T-helper 22 cell (primary cell): ENCODE results near the gene ITIH4.

Experiments used
- DNase-seq: peaks from one replicate; pipeline ENCODE4 v3.0.0-alpha.2; 2020; ENCODE audit warnings: low read depth

ITIH4 gene

DNA sequence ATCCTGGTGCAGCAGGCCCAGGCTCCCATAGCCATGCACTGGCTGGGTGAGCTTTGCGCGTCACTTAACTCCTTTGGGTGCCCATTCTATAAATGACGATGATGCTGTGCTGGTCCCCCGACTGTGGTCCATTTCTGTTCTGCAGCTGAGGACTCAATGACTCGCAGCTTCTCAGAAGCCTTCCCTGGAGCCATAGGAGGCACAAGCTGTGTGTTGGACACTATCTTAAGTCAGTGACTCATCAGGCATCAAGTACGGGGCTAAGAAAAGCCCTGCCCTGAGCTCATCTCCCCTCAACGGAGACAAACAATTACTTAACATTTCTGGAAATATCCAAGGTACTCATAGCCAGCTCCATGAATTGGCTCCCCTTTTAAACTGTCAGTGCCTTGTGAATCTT is 18.1 kb upstream of the ITIH4 start:
- no peak for DNase-seq

DNA sequence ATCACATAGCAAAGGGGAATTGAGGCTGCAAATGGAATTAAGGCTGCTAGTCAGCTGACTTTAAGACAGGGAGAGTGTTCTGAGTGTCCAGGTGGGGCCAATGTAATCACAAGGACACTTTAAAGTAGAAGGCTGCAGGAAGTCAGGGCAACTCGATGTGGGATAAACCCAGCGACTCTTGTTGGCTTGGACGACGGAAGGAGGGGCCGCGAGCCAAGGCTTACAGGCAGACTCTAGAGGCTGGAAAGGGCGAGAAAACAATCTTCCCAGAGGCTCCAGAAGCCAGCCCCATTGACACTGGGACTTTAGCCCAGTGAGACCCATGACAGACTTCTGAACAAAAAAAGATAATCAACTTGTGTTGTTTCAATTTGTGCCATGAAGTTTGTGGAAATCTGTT is 17.3 kb upstream of the ITIH4 start:
- no peak for DNase-seq

DNA sequence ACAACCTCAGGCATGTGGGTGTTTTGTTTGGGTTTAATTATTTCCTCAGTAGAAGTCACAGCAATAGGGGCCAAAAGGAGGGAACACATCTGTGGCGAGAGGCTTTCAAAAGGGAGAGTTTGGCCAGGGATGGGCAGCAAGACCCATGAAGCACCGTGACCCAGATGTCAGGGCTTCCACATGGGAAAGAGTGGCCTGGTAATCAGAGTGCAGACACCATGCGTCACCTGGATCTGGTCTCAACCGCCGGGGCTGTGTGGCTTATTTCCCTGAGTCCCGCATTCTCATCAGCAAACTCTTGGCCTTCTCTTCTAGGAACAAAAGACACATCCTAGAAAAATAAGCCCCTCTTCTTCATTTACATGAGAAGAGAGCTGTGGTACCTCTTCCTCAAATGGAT is 16.8 kb upstream of the ITIH4 start:
- no peak for DNase-seq

DNA sequence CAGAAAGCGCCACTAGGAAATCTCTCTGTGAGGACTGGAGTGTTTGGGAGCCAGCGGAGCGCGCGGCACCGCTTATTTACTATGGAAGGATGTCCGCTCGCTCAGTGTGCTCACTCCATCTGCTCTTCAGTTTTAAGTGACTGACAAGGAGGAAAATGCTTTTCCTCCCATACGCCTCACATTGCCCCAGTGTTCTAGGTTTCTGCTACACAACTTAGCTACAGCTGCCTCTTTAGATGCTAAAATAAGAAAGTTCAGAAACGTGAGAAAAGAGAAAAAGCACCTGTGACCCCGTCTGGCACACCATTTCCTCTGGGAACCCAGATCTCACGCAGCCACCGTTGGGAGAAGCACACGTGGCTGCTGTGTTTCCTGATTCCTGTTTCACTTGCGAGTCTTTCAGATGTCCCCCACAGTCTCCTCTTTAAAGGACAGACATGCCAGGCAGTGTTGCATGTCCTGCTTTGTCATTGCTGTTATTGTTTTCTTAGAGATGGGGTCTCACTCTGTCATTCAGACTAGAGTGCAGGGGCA is 16.0 kb upstream of the ITIH4 start:
- DNase-seq = no peak

DNA sequence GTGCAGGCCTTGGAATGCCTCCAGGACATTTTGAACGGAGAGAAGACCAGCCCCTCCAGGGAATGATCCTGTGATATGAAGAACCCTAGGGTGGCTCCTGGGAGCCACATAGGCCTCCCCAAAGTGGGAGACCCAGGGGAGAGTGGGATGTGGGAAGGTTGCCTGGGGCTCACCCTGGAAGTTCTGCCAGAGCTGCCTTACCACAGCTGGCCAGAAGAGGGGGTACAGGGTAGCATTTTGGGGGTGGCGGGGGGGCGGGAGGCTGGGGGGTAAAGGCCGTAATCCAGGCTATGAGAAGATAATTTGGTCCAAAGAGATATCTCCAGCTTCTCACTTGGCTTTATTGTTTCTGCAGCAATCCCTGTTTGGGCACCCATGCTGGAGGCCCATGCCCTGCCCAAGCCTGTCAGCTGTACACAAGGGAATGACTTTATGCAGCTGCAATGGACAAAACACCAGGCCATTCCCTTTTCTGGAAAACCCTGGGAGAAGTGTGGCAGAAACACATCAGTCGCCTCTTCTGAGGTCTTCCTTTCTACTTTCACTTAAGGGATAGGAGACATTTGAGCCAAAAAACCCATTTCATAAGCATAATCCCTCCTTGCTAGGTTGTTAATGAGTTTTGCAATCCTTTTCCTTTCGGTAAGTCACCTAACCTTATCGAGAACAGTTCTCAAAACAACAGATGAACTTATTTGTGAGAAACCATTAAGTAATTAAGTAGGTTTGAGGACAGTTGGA is 15.4 kb upstream of the ITIH4 start:
- no peak for DNase-seq

DNA sequence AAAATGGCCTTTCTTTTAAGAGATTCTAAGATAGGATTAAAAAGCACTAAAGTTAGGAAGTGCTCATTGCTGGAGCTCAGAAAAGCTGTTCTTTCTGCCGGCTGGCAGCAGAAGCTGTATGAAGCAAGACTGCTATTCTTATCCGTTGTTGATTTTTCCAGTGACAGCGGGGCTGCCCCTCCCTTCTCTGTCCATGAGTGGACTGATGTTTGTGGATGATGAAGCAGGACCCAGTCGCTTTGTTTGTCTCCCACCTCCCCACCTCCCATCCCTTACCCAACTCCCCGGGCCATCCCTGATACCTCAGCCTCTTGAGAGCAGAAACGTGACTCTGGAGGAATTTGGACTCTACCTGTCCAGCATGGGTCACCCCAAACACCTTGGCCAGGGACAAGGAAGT is 14.7 kb upstream of the ITIH4 start:
- no peak for DNase-seq

DNA sequence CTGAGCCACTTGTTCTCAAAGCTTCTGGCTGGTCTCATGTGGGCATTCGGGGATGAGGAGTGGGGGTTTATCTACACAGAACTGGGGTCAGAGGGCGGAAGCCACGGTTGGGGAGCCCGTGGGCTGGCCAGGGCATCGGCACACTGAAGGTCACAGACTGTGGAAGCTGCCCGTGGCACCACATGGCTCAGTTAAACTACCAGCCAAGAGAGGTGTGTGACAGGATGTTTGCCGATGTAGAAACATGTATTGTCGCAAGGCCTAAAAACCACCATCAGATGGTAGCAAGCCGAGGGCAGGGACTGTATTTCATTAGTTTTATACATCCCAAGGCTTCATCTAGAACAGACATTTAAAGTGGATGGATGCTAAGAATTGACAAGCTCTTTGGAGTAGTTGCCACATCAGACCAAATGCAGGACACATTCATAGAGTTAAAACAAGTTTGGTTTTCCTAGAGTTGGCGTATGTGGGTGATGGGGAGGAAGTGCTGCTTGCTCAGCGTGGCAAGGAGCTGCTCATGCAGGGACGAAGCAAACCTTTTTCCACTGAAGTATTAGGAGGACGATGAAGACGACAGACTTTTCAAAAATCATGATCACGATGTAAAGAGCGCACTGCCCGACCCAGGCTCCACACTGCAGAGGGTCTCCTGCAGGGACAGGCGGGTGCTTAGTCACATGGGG is 14.0 kb upstream of the ITIH4 start:
- DNase-seq = no peak

DNA sequence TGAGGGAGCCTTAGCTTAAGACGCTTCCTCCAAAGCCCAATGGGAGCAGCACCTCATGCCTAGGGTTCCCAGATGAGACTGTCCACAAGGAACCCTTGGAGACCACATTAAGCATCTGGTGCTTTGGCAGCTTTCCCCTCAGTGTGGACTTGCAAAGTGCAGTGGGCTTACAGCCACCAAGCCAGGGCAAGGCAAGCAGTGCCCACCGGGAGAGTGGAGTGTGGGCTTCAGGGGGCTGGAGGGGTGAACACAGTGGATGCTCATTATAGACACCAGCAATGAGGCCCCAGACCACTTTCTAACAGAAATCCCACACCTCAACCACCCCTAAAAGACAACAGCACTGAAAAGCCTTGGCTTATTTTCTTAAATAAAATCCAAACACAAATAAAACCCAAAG is 13.4 kb upstream of the ITIH4 start:
- DNase-seq = no peak

DNA sequence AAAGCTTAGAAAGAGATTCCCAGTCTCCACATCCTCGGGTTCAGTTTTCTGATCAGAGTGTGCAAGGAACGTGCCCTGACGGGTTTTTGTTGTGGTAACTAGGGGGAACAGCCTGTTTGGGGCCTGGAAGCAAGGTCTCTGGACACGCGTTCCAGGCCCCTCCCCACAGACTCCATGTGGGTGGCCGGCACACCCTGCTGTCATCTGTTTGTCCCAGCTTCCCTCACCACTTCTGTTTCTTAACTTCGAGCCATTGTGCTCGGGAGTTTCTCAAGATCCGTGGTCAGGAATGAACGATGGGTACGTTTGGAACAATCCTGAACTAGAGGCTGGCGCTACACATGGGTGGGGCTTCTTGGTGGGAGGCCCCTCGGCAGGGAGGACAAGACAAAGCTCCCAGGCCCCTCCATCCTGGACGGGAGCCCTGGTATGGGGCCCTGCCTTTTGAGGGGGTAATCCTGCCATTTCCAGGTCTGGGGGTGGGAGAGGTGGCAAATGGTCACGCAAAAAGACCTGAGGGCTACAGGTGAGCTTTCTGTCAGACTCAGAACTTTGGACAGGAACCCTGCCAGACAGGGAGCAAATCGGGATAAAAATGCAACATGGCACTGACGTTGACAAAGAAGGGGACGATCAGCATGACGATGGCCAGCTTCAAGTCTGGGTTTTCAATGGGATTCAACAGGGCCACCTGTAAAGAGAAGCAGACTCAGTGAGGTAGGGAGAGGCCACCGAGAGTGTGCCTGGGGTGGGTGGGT is 12.8 kb upstream of the ITIH4 start:
- DNase-seq = no peak

DNA sequence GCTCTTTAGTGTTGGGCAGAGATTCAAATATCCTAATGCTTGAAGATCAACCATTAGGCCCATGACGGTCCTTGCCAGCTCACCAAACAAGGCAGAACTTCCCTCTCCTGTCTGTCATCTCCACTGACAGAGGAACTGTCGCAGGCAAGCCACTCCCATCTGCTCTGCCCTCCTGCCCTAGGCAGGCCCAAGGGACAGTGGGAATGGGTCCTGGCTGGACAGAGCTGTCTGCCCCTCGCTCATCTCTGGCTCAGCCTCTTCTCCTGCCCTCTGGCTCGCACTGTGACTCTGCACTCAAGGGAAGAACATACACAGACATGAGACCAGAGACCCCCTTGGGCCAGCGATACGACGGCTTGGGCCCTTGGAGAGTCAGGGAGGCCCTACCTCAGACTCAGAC is 12.0 kb upstream of the ITIH4 start:
- no peak for DNase-seq

DNA sequence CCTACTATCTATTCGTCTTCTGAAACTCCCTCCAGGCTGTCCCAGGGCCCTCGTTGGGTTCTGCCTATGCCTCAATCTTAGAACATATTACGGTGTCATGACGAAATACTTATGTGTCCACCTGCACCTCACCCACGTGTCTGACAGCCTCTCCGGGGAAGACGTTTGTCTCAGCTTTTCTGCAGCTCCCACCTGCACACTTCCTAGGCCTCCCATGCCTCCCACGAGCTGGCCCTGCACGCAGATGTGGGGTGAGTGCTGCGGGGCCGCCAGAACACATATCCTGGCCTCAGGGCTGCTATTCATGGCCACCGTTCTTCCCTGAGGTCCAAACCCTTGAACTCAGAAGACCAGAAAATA is 11.5 kb upstream of the ITIH4 start:
- DNase-seq = no peak

DNA sequence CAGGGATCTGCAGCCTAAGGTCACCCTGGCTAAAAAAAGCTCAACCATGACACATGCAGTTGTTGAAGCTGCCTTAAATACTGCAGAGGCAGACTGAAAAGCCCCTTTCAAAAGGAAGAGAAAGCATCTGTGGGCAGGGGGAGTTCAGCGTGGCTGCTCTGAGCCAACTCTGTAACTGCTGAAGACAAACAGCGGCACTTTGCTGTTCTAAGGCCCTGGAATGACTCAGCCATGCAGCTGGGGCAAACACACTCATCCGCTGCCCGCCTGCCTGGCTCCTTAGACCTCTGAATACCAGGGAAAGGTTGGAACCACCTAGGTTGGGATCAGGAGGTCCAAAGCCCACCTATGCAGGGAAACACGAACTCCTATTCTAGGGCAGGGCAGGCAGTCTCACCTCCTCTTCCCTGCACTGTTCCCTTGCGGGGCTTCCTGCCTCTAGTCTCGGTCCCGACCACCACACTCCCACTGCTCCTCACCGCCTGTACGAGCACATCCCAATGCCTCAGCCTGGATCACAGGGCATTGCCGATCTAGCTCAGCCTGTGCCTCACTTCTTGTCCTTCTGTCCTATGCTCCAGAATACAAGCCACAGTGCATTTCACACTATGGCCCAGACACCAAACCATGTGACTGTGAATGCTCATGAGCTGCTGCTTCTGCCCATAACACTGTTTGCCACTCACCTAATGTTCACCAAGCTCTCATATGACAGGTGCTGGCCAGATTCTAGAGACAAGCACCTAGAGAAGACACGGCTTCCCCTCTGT is 10.9 kb upstream of the ITIH4 start:
- no peak for DNase-seq

DNA sequence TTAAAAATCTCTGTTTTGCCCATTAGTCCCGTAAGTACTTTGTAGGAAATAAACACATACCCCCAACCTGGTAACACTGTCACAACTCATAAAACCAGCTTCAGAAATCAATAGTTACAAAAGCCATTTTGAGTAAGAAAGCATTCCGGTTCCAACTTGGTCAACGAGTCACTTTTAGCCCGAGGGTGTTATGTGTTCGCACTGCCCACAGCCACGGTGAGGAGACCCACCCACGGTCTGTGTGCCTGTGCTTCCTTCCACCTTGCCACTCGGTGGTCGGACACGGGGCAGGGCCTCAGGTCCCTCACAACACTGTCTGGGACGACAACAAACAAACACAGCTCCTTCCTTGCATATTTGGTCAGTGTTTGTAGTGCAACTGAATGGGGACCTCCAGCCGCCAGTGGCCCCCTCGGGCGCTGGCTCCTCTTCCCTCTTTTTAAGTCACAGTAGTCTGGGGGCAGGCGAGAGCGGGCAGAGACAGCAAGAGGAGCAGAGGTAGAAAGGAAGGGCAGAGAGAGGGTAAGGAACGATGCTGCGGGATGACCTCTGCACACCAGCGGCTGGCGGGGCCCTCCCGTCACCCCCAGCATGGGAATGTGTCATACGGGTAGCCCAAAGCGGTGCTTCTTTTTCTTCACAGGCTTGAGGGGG is 9.5 kb upstream of the ITIH4 start:
- no peak for DNase-seq

DNA sequence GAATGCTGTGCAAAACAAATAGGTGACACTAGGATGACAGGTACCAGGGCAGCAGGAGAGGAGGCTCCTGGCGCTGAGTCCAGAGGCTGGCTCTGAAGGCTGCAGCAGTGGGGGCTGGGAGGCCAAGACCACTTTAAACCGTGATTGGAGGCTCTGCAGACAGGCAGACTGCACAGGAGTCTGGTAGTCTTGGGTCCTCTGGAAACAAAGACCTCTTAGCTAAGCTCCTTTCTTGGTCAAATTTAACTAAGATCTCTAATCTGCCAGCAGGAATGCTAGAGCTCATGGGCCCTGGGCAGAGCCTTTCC is 8.8 kb upstream of the ITIH4 start:
- no peak for DNase-seq

DNA sequence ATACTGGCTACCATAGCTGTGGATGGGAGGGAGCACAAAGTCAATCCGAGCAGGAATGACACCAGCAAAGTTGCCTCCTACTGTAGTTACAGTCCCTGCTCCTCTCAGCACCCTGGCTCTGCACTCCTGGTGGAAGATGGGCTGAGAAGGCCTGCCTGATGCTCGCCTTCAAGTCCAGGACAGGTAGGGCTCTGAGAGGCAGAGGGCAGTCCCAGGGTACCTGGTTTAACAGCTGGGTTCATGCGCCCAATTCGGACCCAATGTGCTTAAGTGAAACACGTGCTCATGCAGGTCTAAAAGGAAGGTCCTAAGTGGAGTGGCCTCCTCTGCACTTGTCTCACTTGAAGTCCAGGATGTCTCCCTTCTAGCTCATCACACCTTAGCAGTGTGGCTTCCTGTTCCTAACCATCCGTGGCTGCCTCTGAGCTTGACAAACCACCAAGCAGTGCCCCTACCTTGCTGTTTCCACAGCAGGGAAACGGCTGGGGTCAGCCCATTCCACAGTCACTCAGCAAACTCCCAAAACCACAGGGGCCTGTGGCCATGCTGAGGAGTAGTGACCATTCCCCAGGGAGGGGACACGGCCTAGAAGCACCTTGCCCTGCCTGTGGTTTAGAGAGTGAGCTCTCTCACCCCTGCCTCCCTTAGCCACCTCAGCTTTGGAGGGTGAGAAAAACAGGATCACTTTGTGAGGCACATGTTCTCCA is 8.2 kb upstream of the ITIH4 start:
- DNase-seq = no peak

DNA sequence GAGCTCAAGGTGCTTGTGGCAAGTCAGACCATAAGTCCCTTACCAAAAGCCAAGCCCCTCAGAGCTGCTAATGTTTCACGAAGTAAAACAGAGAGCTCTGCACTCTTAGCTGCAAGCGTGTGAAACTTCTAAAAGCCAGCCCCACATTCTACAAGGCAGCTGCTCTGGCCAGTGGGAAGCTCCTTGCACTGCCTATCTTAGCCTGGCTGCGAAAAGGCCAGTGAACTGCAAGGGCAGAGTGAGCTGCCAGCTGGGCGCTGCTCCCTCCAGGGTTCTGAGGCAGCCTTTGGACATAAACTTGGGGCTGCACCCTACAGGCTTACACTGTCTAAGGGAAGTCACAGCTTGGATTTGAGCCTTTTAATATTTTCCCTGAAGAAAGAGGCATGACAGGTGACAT is 6.5 kb upstream of the ITIH4 start:
- DNase-seq = no peak

DNA sequence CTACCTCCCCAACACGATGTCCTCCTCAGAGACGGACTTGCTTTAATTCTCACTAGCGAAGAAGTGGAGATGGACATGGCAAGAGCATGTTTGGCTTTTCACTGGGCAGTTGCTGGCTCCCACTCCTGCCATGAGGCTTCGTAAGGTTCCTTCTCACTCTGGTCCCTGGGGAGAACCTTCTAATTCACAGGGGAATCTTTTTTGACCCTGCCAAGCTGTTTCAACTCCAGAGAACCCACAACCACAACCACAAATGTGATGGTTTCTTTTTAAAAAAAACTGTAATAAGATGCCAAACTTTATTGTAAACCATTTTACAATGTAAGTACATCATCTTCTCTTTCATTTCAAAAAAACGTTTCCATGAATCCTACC is 6.0 kb upstream of the ITIH4 start:
- no peak for DNase-seq

DNA sequence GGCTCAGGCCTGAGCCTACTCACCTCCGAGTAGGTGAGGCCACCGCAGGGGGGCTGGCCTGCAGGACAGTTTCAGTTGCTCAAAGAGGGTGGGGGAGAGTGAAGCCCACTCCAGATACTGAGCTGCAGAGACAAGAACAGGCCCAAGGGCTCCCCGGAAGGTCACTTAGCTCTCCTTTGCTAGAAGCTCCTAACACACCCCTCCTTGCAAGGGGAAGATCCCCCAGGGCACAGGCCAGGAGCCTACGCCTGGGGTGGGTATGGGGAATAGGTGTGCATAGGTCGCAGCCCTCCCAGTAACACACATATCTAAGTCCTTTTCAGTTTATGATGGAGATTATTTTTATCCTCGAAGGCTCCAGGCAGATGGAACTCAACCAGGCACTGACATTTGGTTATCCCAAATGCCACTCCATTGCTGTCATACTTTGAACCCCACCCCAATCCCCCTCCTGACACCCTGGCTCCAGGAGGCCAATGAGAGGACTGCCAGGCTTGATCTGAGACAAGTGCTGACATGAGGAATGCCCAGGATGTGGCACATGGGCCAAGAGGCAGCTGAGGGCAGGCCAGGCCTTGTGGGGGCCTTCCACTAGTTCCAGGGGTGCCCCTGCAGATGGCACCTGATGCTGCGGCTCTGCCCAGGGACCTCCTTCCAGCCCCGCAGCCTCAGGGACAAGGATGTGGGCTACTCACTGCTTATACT is 5.4 kb upstream of the ITIH4 start:
- DNase-seq = no peak

DNA sequence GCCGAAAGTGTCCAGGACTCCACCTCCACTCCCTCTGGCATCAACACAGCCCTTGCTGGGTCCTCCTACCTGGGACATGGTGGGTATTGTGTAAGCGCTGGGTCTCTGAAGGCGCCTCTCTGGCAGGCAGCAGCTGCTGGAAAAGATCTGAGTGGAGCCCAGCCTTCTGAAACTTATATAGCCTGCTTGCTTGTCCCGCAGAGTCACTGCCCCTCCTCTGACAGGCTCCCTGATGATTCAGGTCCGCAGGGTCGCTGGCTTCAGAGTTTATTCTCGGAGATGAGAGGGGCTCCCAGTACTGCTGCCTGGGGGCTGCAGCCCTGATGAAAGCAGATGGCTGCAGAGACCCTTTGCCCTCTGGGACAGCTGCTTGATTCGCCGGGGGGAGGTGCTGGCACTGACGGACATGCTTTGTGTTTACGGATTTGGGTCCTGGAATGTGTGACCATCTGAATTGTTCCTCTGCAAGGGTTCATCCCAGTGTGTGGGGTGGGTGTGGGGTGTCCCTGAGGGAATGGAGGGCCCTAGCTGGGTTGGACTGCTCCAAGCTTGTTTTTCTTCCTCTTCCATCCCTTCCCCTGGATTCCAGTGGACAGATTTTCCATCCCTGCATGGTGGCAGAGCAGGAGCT is 4.5 kb upstream of the ITIH4 start, which contains the start of gene MUSTN1:
Gene MUSTN1, minus strand, starts transcription at position 149 of the 631 bp plus-strand sequence. Its CDS starts 71 bp downstream, at position 78.
- DNase-seq = no peak

DNA sequence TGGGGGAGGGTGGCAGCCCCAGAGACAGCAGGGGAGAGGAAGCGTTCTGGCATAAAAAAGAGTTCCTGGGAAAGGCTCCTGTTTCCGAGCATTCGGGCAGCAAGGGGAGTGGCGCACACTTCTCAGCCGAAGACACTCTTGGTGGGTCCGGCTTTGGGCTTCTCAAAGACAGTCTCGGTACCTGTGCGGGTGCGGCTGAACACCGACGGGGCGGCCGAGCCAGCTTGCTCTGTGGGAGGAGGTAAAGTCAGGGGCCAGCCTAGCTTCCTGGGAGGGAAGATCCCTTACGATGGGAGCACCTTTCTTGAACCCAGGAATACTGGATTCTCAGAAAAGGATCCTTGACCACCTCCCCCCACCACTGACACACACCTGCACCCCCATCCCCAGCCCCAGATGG is 2.7 kb upstream of the ITIH4 start:
- no peak for DNase-seq
